HG03460 (cell line): Measurements from ENCODE around the gene SFSWAP.
"Not testable (repeated sequence)": the region's sequence is repeated elsewhere in the genome, so short reads cannot be mapped to it uniquely, and the experiment has no call there.

Experiments
- ATAC-seq: cut with Tn5 transposase; IDR thresholded peaks from one replicate; pipeline ENCODE4 v1.9.1; 2021; ENCODE audit not compliant: unreplicated experiment

Gene SFSWAP

DNA sequence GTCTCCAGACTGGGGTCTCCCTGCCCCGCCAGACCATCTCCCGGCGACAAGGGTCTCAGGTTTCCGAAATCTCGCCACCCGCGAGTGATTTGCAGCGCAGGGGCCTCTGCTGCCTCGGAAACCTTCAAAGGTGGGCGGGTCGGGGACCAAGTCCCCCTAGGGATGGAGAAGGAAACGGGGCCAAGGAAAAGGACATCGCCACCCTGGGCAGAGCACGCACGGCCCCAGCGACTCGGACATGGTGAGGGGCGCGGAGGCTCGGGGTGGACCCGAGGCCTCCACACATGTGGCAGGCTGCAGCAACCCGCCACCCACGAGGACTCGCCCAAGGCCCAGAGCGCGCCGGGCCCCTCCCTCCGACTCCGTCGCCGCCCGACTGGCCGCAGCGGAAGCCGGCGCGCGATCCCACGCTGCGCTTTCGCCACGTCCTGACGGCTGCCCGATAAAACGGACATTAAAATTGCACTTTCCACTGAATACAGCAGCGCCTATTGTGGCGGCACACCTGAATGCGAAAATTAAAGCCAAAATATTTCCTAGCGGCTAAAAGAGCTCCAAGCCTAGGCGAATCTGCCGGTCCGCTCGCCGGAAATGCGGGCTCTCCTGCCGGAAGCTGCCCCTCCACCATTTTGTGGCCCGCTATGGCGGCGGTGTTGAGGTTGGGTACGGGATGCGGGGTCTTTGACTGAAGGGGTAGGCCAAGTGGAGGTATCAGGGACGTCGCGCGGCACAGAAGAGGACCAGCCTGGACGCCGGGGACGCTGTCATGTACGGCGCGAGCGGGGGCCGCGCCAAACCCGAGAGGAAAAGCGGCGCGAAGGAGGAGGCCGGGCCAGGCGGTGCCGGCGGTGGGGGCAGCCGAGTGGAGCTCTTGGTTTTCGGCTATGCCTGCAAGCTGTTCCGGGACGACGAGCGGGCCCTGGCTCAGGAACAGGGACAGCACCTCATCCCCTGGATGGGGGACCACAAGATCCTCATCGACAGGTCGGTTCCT is at the start of gene SFSWAP:
SFSWAP (plus strand) TSS at position 627 of the 994 bp plus-strand sequence; CDS start at position 767, 140 bp downstream.
- ATAC-seq = peak; percentile 93

DNA sequence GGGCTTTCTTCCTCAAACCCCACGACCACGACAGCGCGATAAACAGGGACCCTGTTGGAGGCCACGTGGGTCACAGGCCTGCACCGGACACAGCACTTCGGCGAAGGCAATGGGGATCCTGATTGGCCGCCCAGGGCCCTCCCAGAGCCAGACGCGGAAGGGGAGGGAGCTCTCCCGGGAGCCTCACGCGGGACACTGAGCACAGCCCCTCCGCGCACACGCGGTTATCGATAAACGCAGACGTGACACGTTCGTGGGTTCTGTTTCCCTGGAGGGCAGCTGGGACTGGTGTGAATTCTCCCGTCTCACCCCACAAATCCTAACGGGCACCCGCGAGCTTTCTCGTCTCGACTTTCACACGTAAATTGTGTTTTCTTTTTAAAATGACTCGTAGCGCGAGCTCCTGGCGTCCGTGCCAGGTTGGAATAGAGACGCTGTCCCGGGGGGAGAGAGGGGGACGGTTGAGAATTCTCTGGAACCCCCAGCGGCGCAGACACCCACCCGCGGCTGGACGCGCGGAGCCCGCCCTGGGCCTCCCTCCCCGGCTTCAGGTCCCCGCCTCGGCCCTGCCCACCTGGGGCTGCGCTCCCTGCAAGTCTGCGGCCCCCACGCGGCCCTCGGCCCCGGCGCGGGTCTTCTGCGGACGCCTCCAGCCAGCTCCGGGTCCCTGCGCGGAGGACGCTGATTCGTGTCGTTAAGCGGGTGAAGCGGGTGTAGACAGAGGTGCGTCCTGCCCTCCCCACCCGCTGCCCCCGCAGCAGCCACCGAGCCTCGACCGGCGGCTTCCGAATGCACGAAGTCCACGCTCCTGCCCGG is 49.5 kb upstream of the SFSWAP start:
- ATAC-seq = not testable (repeated sequence)

DNA sequence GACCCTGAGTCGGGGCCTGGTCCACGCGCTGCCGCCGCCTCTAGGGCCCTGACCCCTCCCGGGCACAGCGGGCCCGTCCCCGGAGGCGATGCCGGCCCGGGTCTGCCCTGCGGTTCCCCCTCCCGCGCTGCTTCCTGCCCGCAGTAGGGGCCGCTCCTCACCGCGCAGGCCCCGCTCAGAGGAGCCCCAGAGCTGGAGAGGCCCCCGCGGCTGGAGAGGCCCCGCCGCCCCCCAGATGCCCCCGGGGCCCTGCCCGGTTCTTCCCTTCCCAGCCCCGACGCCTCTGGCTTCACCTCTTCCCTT is 49.0 kb upstream of the SFSWAP start:
- not testable (repeated sequence) for ATAC-seq

DNA sequence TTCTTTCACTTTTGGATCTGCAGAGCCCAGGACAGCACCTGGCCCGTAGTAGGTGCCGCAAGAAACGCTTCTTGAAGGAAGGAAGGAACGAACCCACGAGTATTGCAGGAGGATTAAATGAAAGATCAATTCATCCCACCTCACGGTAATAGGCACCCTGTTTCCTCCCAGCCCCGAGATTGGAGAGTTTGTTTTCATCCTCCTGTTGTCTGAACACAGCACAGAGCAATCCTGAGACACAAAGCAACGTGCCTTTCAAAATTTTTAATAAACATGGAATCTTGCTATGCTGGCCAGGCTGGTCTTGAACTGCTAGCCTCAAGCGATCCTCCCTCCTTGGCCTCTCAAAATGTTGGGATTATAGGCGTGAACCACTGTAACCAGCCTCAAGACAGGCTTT is 48.5 kb upstream of the SFSWAP start:
- not testable (repeated sequence) for ATAC-seq

DNA sequence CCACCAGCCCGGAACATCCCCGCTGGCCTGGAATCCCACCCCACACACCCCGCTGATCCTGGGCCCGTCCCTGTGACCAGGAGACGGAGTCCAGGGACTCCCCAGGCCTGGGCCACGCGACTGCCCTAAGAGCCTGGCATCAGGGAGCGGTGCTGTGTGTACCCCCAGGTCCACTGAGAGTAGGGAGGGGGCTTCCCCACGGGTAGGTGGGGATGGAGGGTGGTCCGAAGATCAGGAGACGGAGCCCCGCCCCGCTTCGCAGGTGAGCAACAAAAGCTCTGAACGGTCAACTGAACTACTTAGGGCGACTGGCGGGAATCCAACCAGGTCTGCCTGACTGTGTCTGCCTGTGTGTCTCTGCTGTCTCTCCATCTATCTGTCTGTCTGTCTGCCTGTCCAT is 45.2 kb upstream of the SFSWAP start:
- ATAC-seq = not testable (repeated sequence)

DNA sequence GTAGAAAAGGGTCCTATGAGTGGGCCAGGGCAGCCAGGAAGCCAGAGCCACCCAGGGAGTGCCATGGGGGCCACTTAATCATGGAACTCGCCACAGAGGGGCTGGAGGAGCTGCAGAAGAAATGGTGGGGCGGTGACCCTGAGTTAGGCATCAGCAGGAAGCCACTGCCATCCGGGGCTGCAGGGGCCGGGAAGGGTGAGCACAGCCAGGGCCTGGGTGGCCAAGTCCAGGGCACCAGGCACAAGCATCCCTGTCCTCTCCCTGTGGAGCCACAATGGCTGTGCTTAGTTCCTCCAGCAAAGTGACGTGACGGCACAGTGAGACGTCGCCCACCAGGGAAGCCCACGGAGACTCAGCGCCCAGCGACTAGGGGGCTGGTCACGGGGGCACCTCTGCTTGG is 44.4 kb upstream of the SFSWAP start:
- not testable (repeated sequence) for ATAC-seq

DNA sequence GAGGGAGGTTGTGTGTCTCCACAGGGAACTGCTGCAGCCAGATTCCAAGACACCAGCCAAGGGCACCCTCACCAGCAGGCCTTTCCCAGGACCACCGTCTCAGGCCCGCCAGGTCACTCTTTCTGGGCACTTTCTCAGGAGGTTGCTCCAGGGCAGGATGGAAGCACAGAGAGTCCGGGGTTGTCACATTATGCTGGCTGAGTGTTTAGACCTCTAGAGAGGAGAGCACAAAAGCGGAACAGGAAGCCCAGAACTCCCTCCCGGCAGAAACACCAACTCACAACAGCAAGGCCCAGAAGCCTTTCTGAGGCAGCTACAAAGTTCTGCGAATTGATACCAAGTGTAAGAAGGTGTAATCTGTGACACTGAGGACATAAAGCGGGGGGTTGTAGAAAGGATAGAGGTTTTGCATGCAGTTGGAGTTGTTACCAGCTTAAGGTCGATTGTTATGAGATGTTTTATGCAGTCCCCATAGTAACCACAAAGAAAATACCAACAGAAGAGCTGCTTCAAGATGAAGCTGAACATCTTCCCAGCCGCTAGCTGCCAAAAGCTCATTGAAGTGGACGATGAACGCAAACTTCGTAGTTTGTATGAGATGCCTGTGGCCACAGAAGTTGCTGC is 43.8 kb upstream of the SFSWAP start:
- not testable (repeated sequence) for ATAC-seq

DNA sequence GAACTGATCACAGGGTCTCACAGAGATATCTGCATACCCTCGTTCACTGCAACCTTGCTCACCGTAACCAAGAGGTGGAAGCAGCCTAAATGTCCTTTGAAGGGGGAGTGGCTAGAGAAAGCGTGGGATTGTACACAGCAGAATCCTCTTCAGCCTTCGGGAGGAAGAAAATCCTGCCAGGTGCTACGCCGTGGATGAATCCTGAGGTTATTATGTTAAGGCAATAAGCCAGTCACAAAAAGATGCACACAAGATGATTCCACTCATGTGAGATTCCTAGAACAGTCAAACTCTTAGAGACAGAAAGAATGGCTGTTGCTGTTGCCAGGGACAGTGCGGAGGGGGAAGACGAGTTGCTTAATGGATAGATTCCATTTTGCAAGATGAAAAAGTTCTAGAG is 39.6 kb upstream of the SFSWAP start:
- no peak for ATAC-seq

DNA sequence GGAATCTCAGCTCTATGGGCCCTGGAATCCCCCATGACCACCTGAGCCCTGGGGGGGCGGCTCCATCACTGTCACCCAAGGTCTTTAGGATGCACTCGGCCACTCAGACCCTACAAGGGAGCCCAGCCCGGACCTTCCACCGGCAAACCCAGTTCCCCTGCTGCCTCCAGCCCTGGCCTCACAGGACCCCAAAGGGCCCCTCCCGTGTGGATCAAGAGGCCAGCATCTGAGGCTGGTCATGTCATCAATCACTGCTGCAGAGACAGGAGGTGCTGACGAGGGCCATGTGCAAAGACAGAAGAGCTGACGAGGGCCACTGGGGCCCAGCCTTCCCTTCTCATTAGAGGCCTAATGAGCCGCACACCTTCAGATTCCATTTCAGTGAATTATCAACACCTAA is 39.0 kb upstream of the SFSWAP start:
- ATAC-seq = no peak

DNA sequence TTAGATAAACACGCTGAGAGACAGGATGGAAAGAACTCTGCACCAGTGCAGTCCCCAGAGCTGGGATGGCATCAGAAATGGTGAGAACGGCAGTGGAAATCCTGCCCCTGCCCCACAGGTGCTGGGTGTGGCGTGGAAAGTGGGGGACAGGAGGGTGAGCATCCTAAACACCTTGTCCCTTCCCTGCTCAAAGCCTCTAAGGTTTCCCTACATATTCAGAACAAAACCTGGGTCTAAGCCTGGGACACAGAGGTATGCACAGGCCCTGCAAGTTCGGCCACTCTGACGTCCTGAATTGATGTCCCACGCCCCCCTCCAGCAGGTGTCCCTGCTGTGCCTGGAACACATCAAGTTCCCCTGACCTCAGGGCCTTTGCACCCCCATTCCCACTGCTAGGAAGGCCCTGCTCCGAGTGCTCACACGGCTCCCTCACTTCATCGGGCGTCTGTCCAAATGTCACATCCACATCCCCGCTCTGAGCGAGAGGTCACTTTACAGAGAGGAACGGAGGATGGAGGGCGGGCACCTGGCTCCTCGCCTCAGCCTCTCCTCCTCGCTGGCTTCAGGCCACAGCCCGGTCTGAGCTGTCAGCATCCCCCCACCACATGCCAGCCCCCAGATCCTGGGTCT is 38.5 kb upstream of the SFSWAP start:
- no peak for ATAC-seq

DNA sequence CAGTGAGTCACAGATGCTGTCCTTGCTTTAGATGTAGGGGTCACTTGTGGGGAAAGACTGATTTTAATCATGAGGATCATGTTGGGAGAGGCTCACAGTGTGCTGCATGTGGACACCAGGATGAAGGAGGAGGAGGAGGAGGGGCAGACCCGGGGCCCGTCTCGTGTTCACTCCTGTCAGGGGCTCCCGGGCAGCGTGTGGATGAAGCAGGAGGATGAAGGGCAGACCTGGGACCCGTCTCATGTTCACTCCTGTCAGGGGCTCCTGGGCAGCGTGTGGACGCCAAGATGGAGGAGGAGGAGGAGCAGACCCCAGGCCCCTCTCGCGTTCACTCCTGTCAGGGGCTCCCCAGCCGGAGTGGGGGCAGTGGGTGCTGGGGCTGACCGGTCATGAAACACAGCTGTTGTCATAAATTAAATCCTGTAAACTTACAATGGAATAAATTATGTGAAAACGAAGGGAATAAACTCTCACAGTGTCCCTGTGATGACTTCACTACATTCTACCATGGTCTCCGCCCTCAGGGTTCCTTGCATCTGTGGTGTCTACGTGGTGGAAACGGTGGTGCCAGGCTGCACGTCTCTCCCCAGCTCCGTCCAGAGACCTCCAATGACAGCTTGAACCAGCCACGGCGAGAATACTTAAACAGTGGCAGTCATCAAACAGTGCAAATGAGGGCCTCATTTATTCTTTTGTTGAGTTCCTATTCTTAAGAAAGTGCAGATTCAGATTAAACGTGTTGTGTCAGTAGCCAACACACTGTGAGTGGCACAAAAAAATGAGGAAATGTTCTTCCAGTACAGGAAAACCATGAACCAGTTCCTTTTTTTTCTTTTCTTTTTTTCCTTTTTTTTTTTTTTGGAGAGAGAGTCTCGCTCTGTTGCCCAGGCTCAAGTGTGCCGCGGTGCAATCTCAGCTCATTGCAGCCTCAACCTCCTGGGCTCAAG is 37.7 kb upstream of the SFSWAP start:
- ATAC-seq = no peak

DNA sequence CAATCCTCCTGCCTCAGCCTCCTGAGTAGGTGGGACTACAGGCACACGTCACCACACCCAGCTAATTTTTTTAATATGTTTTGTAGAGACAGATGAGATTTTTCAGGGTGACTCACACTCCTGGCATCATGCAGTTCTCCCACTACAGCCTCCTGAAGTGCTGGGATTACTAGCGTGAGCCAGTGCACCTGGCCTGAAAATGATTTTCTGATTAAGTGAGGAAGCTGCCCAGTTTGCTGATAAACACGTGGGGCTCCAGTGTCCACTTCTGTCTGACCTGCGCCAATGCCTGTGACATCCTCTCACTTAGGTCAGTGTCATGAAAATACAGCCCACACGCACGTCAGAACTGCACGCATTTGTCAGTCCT is 37.0 kb upstream of the SFSWAP start:
- ATAC-seq = no peak

DNA sequence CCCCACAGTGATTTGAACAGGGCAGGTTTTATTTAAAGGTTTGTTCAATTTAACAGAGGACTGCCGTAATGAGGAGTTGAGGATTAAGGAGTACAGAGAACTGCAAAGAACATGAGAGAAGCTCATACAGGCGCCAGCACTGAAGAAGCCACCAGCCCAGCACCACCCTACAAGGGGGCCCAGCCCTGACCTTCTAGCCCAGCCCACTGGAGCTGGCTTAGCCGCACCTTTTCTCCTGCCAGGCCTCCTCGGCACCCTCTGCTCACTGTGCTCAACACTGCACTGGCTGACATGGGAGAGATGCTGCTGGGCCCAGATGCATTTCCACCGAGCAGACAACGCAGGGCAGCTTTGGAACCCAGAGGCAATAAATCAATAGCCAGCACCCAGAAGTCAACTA is 36.5 kb upstream of the SFSWAP start:
- ATAC-seq = no peak

DNA sequence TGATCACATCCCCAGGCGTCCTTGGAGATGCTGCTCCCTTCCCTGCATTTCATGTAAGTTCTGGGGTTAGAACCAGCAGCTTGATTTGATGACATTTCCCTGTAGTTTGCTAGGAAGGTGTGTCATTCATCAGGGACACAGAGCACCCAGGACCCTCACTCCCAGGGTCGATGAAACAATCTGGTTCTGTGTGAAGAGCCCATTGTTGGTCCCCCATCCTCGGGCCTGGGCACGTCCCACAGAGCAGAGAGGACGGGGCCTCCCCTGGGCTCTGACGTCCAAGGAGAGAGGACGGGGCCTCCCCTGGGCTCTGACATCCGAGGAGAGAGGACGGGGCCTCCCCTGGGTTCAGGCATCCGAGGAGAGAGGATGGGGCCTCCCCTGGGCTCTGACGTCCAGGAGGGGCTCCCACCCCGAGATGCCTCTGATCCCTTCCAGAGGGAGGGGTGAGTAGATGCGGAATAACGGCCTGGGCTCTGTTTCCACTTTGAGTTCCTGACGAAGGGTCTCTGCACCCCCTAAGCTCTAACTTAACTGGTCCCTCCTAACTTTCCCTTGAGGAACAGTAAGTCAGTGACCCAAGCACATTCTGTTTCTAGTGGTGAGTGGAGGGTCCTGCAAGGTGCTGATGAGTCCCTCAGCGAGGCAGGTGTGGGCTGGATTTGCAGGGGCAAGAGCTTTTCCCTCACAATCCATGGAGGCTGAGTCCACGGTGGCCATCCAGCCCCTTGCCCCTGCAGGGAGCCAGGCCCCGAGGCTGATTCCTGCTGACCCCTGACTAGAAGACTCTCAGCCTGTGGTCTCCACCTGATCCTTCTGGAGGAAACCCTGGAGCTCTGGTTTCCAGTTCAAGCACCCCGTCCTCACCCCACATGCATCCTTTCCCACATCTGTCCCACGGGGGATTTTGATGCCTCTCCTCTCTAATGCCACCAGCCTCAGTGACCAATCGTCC is 35.5 kb upstream of the SFSWAP start:
- ATAC-seq = no peak

DNA sequence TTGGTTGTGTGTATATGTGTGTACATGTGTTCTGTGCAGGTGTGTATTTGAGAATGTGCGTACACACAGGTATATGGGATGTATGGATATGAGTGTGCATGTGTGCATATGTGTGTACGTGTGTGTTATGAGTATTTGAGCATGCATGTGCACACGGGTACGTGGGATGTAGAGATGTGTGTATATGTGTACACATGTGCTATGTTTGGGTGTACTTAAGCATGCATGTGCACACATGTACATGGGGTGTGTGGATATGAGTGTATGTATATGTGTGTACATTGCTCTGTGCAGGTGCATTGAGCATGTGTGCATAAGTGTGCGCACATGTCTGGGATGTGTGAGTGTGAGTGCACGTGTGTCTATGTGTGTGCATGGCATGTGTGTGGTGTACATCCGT is 34.3 kb upstream of the SFSWAP start:
- ATAC-seq = no peak

DNA sequence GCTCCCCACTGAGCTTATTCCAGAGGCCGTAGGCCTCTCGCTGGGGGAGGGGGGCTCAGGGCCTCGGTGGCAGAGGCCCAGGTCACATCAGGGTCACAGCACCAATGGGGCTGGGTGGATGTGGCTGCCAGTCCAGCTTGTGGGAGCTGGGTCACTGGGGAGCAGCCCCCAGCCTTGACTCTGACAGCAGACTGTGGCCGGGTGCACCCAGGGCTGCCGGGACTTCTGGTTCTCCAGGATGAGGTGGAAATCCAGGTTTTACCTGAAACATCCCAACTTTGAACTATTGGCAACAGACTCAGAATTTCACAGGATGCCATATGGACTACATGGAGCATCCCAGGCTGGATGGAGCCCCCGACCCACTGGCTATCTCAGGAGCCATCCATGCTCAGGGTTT is 33.8 kb upstream of the SFSWAP start:
- not testable (repeated sequence) for ATAC-seq

DNA sequence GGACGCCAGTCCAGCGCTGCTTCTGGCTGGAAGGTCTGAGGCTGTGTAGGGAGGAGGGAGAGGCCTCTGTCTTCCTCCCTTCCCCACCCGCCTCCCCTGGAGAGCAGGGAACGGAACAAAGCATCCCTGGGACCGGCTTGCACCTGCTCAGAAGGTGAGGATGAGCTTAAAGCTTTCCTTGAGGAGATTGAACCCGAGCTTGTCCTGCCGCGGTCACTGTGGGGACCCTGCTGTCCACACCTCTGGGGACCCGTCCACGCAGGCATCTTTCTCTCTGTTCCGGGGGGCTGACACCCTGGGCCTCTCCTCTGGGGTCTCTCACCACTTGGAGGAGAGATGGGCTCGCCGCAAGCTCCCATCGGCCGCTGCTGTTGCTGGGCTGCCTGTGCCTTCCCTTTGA is 33.2 kb upstream of the SFSWAP start:
- no peak for ATAC-seq

DNA sequence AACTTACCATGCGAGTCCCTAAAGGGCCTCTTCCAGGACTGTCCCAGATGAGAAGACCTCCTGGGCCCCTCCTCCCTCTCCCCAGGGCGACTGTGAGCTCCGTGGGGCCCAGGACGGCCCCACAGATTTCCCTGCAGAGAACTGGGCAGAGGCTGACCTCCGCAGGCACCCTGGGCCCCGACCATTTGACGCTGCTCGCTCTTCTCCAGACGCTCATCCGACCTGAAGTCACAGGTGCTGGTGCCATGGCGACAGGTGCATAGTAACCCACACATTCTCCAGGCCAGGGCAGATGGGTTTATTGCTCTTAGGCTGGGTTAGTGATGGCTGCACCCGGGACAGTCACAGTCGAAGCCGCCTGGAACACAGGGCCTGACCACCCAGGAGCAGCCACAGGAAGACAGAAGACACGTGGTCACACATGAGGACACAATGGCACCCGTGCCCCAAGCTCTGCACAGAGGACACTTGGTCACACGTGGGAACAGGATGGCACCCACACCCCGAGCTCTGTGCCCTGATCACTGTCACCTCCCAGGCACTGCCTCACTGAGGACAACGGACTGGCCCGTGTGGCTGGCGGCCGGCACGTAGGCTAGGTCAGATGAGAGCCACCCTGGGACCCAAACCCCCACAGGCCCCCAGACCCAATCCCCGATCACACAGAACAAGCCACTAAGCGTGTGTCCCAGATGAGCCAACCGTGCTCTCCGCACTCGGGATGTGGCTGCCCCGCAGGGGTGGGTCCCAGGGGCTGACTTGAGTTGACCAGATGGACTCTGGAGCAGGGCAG is 32.3 kb upstream of the SFSWAP start:
- not testable (repeated sequence) for ATAC-seq
